Left hindlimb (tissue), 1 donor: ENCODE measurements around the gene CD200R1.
A peak's percentile ranks its signal among the peaks of the same experiment; 100 is the strongest.
"Not testable (repeated sequence)": the region's sequence is repeated elsewhere in the genome, so short reads cannot be mapped to it uniquely, and the experiment has no call there.

Experiments
- DNase-seq: peaks from one replicate; pipeline ENCODE4 v3.0.0-alpha.2; 2018

Gene CD200R1

GRCh38 chr3:112973325-112974177 is 1.4 kb downstream of the CD200R1 start:
- DNase-seq = no peak

- DNase-seq = no peak
Measured at GRCh38 chr3:112972158-112972557, 2.7 kb downstream of the CD200R1 start.

DNA sequence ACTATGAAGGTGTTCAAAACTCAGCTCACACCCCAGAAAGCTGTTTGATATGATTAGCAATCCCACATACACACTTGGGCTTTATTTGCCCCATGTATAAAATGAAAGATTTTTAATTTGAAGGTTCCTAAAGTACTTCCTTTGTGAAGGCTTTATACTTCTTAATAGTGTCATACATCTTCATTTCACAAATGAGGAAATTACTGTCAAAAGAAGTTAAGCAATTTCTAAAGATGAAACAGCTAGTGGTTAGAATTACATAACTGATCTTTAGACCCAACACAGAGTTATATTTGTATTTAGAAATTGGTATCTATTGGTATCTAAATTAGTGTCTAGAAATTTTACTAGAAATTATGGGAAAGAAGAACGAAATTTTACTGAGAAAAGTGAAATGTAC is 7.1 kb downstream of the CD200R1 start:
- DNase-seq = no peak

GRCh38 chr3:112967425-112967824 is 7.5 kb downstream of the CD200R1 start:
- no peak for DNase-seq

- DNase-seq = no peak
Measured at GRCh38 chr3:112966633-112967032, 8.3 kb downstream of the CD200R1 start.

GRCh38 chr3:112965656-112966055 is 9.2 kb downstream of the CD200R1 start:
- DNase-seq = no peak

DNA sequence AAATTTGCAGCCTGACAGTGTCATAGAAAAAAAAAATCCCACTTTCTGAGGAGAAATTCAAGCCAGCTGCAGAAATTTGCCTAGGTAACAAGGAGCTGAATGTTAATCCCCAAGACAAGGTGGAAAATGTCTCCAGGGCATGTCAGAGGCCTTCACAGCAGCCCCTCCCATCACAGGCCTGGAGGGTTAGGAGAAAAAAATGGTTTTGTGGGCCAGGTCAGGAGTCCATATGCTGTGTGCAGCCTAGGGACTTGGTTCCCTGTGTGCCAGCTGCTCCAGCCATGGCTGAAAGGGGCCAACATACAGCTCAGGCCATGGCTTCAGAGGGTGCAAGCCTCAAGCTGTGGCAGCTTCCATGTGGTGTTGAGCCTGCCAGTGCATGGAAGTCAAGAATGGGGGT is 11.2 kb downstream of the CD200R1 start:
- no peak for DNase-seq

DNA sequence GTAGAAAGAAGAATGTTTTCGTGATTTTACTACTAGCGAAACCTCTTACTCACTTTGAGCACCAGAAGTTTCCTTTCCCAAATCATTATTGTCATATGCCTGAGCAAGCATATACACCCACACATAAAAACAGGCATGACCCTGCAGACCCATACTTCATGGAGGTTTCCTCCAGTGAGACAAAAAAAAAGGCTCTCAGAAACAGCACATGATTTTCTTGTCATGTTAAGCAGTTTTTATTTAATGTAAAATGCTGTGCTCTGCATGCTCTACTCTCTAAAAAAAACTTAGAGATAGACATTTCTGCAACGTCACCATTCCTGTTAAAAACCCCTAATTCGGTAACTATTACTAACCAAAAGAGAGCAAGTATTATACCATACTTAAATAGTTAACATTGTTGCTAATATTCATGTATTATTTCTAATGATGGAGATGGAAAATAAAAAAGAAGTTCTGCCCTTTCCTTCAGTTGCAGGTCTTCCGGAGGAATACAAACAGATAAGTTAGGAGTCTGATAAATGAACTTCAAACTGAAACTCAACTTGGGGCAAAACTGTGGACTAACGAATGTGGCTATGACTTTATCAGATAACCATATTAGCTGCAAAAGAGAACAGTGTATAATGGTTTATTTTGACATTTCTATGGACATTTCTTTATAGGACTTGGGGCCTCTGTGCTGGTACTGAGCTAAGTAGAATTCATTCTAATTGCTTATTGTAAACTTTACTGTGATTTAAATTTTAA is 15.9 kb downstream of the CD200R1 start:
- no peak for DNase-seq

DNA sequence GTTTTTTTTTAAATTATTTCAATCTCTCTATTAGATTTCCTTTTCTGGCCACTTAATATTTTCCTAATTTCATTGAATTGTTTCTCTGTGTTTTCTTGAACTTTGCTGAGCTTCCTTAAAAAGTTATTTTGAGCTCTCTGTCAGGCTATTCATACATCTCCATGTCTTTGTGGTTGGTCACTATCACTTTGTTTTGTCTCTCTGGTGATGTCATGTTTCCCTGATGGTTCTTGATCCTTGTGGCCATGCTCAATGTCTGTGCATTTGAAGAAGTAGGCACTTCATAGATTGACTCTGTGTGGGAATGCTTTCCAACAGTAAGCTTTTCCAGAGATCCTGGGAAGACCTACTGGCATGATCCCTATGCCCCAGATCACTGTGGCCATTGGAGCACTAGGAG is 18.6 kb downstream of the CD200R1 start:
- DNase-seq = no peak

- no peak for DNase-seq
Measured at GRCh38 chr3:112948346-112948838, 26.5 kb downstream of the CD200R1 start.

DNA sequence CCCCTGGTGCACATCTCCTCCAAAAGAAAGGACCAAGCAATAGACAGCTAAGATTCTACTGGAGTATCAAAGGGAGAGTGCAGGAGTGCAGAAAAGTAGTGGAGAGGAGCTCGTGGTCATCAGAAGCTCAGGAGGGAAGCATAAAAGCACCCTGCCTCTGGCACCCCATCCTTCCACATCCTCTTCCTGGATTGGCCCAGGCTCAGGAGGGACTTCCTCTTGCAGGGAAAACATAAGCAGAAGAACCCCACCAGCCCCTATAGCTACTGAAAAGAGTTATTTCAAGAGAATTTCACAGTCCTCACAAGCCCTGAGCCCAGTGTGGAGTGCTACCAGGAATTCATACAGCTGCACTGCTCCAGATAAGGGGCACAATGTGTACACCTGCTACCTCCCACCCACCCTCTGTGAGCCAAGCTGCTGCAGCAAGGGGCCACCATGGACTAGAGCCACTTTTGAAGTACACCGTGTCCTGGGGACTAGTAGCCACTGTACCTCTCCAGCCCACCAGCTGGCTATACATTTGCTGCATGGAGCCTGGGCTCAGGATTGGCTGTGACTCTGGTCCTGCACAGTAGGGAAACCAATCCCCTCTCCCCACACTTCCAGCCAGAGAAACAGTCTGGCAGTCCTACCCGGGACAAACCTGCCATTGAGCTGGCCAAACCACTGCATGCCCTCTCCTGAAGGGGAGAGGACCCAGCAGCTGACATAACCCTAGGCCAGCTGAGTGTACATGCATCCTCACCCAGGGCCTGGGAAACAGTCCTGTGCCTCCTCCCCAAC is 43.0 kb downstream of the CD200R1 start:
- peak; percentile 15 for DNase-seq

- no peak for DNase-seq
Measured at GRCh38 chr3:112930771-112931170, 44.1 kb downstream of the CD200R1 start.

DNA sequence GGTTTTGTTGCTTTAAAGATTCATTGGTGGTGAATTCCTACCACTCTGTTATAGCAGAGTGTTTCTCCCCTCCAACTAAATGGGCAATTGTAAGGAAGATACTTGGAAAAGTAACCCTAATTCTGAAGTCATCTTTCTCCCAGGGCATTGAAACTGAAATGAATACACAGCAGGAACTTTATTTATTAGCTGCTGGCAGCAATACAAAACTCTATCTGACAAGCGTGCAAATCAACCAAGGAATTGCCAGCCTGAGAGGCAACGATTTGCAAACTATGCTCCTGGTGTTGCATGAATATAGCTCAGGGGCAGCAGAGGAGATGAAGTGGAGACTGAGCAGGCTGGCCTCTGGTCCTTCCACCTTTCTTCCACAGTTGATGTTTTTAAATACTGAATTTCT is 48.9 kb downstream of the CD200R1 start:
- no peak for DNase-seq

DNA sequence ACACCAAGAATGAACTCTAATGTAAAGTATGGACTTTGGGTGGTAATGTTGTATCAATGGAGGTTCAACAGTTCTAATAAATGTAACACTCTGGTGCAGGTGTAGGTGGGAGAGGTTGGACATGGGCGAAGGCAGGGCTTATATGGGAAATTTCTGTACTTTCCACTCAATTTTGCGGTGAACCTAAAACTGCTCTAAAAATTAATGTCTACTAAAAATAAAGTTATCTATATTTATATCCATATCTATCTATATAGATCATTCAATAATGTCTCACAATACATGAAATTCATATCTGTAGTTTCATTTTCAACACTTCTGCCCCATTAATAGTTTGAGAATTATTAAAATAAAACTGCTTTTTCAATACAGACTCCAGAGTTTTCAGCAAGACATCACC is 49.3 kb downstream of the CD200R1 start:
- no peak for DNase-seq

DNA sequence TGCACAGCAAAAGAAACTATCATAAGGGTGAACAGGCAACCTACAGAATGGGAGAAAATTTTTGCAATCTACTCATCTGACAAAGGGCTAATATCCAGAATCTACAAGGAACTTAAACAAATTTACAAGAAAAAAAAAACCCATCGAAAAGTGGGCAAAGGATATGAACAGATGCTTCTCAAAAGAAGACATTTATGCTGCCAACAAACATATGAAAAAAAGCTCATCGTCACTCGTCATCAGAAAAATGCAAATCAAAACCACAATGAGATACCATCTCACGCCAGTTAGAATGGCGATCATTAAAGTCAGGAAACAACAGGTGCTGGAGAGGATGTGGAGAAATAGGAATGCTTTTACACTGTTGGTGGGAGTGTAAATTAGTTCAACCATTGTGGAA is 55.4 kb downstream of the CD200R1 start:
- not testable (repeated sequence) for DNase-seq

GRCh38 chr3:112908252-112908651 is 66.7 kb downstream of the CD200R1 start:
- no peak for DNase-seq

DNA sequence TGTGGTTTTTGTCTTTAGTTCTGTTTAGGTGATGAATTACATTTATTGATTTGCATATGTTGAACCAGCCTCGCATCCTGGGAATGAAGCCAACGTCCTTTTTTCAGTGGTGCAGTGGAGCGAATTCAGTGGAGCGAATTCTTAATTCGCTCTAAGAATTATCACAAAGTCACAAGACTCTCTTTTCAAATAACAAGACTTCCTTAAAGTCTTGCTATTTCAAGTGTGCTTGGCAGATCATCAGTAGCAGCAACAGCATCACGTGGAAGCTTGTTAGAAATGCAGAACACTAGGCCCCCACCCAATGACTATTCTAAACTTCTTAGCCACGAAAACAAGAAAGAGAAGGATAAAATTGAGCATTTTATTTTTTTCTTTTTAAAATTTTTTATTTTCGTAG is 70.1 kb downstream of the CD200R1 start:
- no peak for DNase-seq

GRCh38 chr3:112900113-112900512 is 74.8 kb downstream of the CD200R1 start:
- DNase-seq = no peak

GRCh38 chr3:112897791-112898190 is 77.1 kb downstream of the CD200R1 start:
- no peak for DNase-seq

DNA sequence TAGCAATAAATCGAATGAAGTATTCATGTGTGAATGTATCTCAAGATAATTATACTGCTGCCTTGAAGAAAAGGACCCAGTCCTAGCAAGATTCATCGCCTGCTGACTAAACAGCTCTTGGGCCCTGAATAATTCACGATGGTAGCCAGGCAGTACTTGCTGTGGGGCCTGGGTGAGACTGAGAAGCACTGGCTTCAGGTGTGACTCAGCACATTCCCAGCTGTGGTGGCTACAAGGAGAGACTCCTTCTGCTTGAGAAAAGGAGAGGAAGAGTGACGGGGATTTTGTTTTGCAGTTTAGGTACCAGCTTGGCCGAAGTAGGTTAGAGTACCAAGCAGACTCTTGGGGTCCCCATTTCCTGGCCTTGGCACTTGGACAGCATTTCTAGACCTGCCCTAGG is 80.6 kb downstream of the CD200R1 start:
- no peak for DNase-seq

DNA sequence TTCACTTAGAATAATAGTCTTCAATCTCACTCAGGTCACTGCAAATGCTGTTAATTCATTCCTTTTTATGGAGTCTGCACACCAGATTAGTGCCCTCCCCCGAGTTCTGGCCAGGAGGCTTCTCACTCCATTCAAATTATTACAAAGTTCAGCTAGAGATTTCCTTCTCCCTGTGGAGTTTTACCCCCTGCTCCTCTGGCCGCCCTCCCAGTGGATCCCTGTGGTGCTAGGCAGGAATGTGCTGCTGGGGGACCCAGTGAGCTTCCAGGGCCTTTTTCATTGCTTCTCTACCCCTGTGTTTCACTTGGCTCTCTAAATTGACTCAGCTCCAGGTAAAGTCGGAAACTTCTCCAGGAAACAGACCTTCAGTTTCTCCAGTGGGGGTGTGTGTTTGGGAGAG is 85.5 kb downstream of the CD200R1 start:
- DNase-seq = no peak

- DNase-seq = no peak
Measured at GRCh38 chr3:112888381-112889085, 86.4 kb downstream of the CD200R1 start.
